Measurements from ENCODE around the gene RND2.

Gene RND2

GRCh38 chr17:43079641-43080302 lies 54.7 kb downstream of the RND2 start:
- no peak for DNase-seq

Data from kidney glomerular epithelial cell (primary cell).